Ovary (tissue), 3 donors: ENCODE results near the gene FAM24B.
"Not testable (repeated sequence)": the region's sequence is repeated elsewhere in the genome, so short reads cannot be mapped to it uniquely, and the experiment has no call there.

Experiments used
- CTCF ChIP-seq, 3 donors: fragments of 450-650 bp in 2 of 3; fragments of 200-600 bp in 1 of 3; IDR thresholded peaks; one replicate each; pipeline versions ENCODE4 v1.5.1 to v1.8.0; 2016 to 2022; ENCODE audit warnings: antibody characterized with exemption in 3 of 3, mild to moderate bottlenecking in 1 of 3
- EP300 ChIP-seq: sonication (generic); formaldehyde crosslinking; IDR thresholded peaks from one replicate; pipeline ENCODE4 v1.6.1; 2017; ENCODE audit warnings: antibody characterized with exemption
- POLR2A ChIP-seq: fragments of 450-650 bp; IDR thresholded peaks from one replicate; pipeline ENCODE4 v1.6.1; 2017; ENCODE audit warnings: antibody characterized with exemption, mild to moderate bottlenecking, moderate library complexity
- donor health status: DM: no; HTN: no; CAD: no.

DNA sequence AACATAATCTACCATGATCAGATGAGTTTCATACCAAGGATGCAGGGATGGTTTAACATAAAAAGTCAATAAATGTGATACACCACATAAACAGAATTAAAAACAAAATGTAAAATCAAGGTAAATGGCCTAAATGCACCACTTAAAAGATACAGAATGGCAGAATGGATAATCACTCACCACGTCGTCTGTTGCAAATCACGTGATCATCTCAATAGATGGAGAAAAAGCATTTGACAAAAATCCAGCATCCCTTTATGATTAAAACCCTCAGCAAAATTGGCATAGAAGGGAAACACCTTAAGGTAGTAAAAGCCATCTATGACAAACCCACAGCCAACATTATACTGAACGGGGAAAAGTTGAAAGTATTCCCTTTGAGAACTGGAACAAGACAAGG is 24.5 kb upstream of the FAM24B start:
- not testable (repeated sequence) for TF ChIP-seq CTCF (IDR thresholded peaks at IDR 0.05); POLR2A; EP300
